Activated CD8-positive, alpha-beta memory T cell treated with anti-CD3 and anti-CD28 coated beads, Interleukin-2, amount 50 U/mL, for 24 hours (primary cell): ENCODE data around the gene RNF217.
"Not testable (repeated sequence)": the region's sequence is repeated elsewhere in the genome, so short reads cannot be mapped to it uniquely, and the experiment has no call there.

Source experiments
- DNase-seq: peaks from one replicate; pipeline ENCODE4 v3.0.0-alpha.2; 2020; ENCODE audit errors: extremely low read depth

RNF217 gene

GRCh38 chr6:125125856-125126255, 163.6 kb downstream of the RNF217 start:
- DNase-seq: not testable (repeated sequence)

DNA sequence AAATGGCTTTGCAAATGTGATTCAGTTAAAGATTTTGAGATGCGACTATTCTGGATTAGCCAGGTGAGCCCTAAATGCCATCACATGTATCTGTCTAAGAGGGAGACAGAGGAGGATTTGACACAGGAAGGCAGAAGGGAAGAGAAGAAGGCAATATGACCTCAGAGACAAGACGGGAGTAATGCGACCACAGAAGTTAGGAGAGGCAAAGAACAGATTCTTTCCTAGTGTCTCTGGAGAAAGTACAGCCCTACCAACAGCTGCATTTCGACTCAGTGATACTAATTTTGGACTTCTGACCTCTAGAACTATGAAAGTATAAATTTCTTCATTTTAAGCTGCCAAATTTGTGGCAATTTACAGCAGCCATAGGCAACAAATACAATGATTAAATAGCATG, 167.1 kb downstream of the RNF217 start:
- no peak for DNase-seq

- DNase-seq: no peak
Measured at GRCh38 chr6:125132058-125132457, 169.8 kb downstream of the RNF217 start.

DNA sequence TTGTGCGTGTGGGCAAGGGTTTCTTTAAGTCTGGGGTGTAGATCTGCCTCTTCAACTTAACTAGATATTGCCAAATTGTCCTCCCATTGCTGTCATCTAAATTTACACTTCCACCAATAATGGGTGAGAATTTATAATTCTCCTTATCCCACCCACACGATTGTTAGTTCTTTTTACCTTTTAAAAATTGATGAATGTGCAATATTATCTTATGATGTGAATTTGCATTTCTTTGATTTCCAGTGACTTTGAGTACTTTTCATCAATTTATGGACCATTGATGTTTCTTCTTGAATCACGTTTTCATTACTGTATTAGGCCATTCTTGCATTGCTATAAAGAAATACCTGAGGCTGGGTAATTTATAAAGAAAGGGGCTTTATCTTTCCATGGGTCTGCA, 174.1 kb downstream of the RNF217 start:
- no peak for DNase-seq

- no peak for DNase-seq
Measured at GRCh38 chr6:125138083-125138482, 175.8 kb downstream of the RNF217 start.

DNA sequence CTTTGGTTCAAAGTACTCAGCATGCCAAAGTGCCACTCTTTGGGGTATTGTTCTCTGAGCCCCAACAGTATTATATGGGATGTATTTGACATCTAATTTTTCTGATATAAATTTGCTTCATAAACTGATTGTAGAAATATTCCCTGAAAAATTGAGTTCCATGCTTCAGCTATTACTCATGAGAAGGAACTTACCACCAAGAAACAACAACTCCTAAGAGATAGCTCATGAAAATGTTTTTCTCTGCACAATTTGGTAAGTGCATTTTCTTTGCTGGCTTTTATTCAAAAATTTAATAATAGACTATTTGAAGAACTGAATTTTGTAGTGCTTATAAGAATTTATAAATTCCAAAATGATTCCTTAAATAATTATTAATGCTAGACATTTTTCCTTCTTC, 178.6 kb downstream of the RNF217 start:
- no peak for DNase-seq
